ENCODE data around the gene ALOX15.
"Not testable (repeated sequence)": the region's sequence is repeated elsewhere in the genome, so short reads cannot be mapped to it uniquely, and the experiment has no call there.

ALOX15 gene

GRCh38 chr17:4641297-4642195 is at the start of gene ALOX15:
ALOX15 (minus strand) TSS chr17:4641678; CDS start chr17:4641651, 27 bp downstream.
- no peak for DNase-seq (ENCODE audit: low read depth, low spot score)

GRCh38 chr17:4690745-4691144 is 49.3 kb upstream of the ALOX15 start:
- DNase-seq (ENCODE audit: low read depth, low spot score): no peak

GRCh38 chr17:4689872-4690271 is 48.4 kb upstream of the ALOX15 start:
- not testable (repeated sequence) for DNase-seq (ENCODE audit: low read depth, low spot score)

GRCh38 chr17:4683739-4684138 is 42.3 kb upstream of the ALOX15 start:
- not testable (repeated sequence) for DNase-seq (ENCODE audit: low read depth, low spot score)

GRCh38 chr17:4679658-4680057 is 38.2 kb upstream of the ALOX15 start:
- DNase-seq (ENCODE audit: low read depth, low spot score): peak; percentile 75

GRCh38 chr17:4678448-4679026 is 37.1 kb upstream of the ALOX15 start:
- DNase-seq (ENCODE audit: low read depth, low spot score): peak; percentile 73

- DNase-seq (ENCODE audit: low read depth, low spot score): no peak
Observed at GRCh38 chr17:4676791-4677190, 35.3 kb upstream of the ALOX15 start.

GRCh38 chr17:4675791-4676190 is 34.3 kb upstream of the ALOX15 start:
- DNase-seq (ENCODE audit: low read depth, low spot score): no peak

- no peak for DNase-seq (ENCODE audit: low read depth, low spot score)
Observed at GRCh38 chr17:4674685-4674998, 33.2 kb upstream of the ALOX15 start.

GRCh38 chr17:4673986-4674684 is 32.7 kb upstream of the ALOX15 start:
- no peak for DNase-seq (ENCODE audit: low read depth, low spot score)

GRCh38 chr17:4673169-4673568 is 31.7 kb upstream of the ALOX15 start:
- DNase-seq (ENCODE audit: low read depth, low spot score): no peak

- DNase-seq (ENCODE audit: low read depth, low spot score): no peak
Observed at GRCh38 chr17:4672751-4673150, 31.3 kb upstream of the ALOX15 start.

GRCh38 chr17:4672055-4672630 is 30.7 kb upstream of the ALOX15 start:
- no peak for DNase-seq (ENCODE audit: low read depth, low spot score)

- no peak for DNase-seq (ENCODE audit: low read depth, low spot score)
Observed at GRCh38 chr17:4667166-4667565, 25.7 kb upstream of the ALOX15 start.

- no peak for DNase-seq (ENCODE audit: low read depth, low spot score)
Observed at GRCh38 chr17:4666296-4666695, 24.8 kb upstream of the ALOX15 start.

GRCh38 chr17:4665027-4665426 is 23.5 kb upstream of the ALOX15 start:
- DNase-seq (ENCODE audit: low read depth, low spot score): no peak

GRCh38 chr17:4664230-4664629 is 22.8 kb upstream of the ALOX15 start:
- DNase-seq (ENCODE audit: low read depth, low spot score): no peak

GRCh38 chr17:4663711-4664110 is 22.2 kb upstream of the ALOX15 start:
- DNase-seq (ENCODE audit: low read depth, low spot score): no peak

- DNase-seq (ENCODE audit: low read depth, low spot score): peak; percentile 38
Observed at GRCh38 chr17:4658478-4659305, 17.2 kb upstream of the ALOX15 start.

- no peak for DNase-seq (ENCODE audit: low read depth, low spot score)
Observed at GRCh38 chr17:4657678-4658077, 16.2 kb upstream of the ALOX15 start.

- DNase-seq (ENCODE audit: low read depth, low spot score): not testable (repeated sequence)
Observed at GRCh38 chr17:4655933-4656332, 14.5 kb upstream of the ALOX15 start.
